Measurements from ENCODE around the gene MPL.

Gene MPL

DNA sequence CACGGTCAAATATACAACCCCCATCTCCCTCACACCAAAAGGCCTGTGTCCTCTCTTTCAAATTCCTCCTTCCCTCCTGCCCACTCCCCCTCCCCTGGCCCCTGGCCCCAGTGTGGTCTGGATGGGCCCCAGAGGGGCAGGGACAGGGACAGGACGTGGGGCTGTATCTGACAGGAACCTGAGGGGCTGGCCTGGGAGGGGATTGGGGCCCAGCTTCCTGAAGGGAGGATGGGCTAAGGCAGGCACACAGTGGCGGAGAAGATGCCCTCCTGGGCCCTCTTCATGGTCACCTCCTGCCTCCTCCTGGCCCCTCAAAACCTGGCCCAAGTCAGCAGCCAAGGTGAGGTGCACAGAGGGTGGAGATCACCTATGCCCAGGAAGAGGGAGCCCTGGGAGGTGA is at the start of gene MPL:
TSS of gene MPL (plus strand) at position 231 of the 400 bp plus-strand sequence. CDS start at position 262, 31 bp downstream.
- no peaks in the 10 kb centered on the region for H4K20me1 ChIP-seq (ENCODE audit: control insufficient read depth, insufficient read depth, low read depth, low read length)
- peaks cover 2% of the 10 kb centered on the region; the same call in 1 of the 2 replicates for H3K27me3 ChIP-seq (ENCODE audit: control insufficient read depth, low read length)
- no peaks in the 10 kb centered on the region for H3K79me2 ChIP-seq (ENCODE audit: control insufficient read depth, low read length)
- H3K9me3 ChIP-seq (ENCODE audit: control insufficient read depth, insufficient read depth, low read length): no peaks in the 10 kb centered on the region
- H3K27ac ChIP-seq (ENCODE audit: low read depth, low read length): no peak within 1 kb of the TSS
- H3K4me3 ChIP-seq (ENCODE audit: low read length): no peak within 1 kb of the TSS
- H3K36me3 ChIP-seq (ENCODE audit: control insufficient read depth, low read length): no peaks in the 10 kb centered on the region
- H3K4me2 ChIP-seq (ENCODE audit: low read length): no peak within 1 kb of the TSS
- no peaks in the 10 kb centered on the region for H3K9me2 ChIP-seq (replicated peaks; ENCODE audit: control insufficient read depth, low read length)
- TF ChIP-seq EZH2phosphoT487 (IDR thresholded peaks at IDR 0.05; ENCODE audit: borderline replicate concordance, low read length) (no peak), CTCF (IDR thresholded peaks at IDR 0.05; ENCODE audit: low read depth, low read length, poor library complexity, severe bottlenecking) (no peak)
- no peaks in the 10 kb centered on the region for H3F3A ChIP-seq (ENCODE audit: control insufficient read depth, insufficient read depth)
- H3K4me1 ChIP-seq (ENCODE audit: control insufficient read depth, low read length): no peaks in the 10 kb centered on the region

DNA sequence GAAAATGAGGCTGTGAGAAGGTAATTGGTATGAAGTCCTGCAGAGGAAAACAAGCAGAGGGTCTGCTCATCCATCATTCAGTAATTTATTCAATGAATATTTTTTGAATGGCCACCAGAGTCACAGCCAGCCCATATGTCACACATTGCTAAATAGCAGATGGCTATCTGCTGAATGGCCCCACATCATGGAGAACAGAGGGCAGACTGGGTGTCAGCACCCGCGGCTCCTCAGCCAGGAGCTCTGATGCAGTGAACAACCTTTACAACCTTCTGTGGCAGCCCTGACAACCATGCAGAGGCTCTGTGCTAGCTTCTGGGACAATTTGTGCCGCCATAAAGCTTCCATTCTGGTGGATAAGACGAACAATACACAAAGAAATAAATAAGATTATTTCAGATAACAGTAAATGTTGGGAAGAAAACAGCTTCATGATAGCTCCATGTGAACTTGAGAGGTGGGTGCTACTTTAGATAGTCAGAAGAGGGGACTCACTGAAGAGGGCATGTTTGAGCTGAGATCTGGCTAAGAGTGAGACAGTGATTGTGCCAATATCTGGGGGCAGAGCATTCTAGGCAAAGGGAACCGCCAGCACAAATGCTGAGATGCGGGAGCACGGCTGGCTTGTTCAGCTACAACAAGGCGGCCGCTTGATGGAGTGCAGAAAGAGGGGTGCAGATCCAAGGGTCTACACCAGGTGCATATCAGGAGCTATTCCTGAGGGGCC is 49.4 kb upstream of the MPL start:
- no peaks in the 10 kb centered on the region for H3K79me2 ChIP-seq (ENCODE audit: control insufficient read depth, low read length)
- no peaks in the 10 kb centered on the region for H3K9me2 ChIP-seq (replicated peaks; ENCODE audit: control insufficient read depth, low read length)

DNA sequence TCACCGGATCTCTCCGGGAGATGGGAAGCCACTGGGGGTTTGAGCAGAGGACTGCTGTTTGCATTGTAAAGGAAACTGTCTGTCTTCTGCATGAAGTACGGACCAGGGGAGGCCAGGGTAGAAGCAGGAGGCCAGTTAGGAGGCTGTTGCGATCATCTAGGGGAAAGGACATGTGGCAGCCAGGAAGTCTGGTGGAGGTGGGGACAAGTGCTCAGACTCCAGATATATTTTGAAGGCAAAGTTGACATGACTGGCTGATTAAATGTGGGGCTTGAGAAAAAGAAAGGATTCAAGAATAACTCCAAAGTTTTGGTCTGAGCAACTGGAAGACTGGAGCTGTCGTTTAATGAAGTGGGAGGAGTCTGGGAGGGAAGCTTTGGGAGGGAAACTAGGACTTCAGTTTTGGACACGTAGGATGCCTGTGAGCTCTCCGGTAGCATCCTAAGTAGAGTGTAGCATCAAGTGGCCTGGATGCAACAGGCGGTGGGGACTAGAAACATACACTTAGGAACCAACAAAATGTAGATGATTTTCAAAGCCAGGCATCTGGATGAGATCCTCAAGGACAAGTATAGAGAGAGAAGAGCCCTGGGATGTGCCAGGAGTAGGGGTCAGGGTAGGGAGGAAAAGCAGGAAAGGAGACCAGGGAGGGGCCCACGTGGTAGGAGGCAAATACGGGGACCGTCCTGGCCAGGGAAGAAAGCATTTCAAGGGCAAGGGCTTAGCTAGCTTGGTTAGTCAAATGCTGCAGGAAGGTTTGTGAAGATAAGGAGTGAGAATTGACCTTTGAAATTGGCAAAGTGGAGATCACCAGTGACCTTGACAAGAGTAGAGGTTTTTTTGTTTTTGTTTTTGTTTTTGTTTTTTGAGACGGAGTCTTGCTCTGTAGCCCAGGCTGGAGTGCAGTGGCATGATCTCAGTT is 48.6 kb upstream of the MPL start:
- Histone ChIP-seq H4K20me1 (ENCODE audit: control insufficient read depth, insufficient read depth, low read depth, low read length) (no peaks in the 10 kb centered on the region), H3K27ac (ENCODE audit: low read depth, low read length) (no peak overlapping the region), H3K27me3 (ENCODE audit: control insufficient read depth, low read length) (peaks cover 4% of the 10 kb centered on the region; the same call in 1 of the 2 replicates), H3K9me2 (replicated peaks; ENCODE audit: control insufficient read depth, low read length) (no peaks in the 10 kb centered on the region), H3K4me2 (ENCODE audit: low read length) (no peak overlapping the region), H3K4me1 (ENCODE audit: control insufficient read depth, low read length) (no peaks in the 10 kb centered on the region), H3K4me3 (ENCODE audit: low read length) (no peak overlapping the region), H3K36me3 (ENCODE audit: control insufficient read depth, low read length) (no peaks in the 10 kb centered on the region), H3K9me3 (ENCODE audit: control insufficient read depth, insufficient read depth, low read length) (no peaks in the 10 kb centered on the region), H3F3A (ENCODE audit: control insufficient read depth, insufficient read depth) (no peaks in the 10 kb centered on the region), H3K79me2 (ENCODE audit: control insufficient read depth, low read length) (no peaks in the 10 kb centered on the region)
- TF ChIP-seq CTCF (IDR thresholded peaks at IDR 0.05; ENCODE audit: low read depth, low read length, poor library complexity, severe bottlenecking) (no peak), EZH2phosphoT487 (IDR thresholded peaks at IDR 0.05; ENCODE audit: borderline replicate concordance, low read length) (no peak)

More for the DNA sequence above, 49.4 kb upstream of the MPL start:
- Histone ChIP-seq H3K4me1 (ENCODE audit: control insufficient read depth, low read length) (no peaks in the 10 kb centered on the region), H3K4me2 (ENCODE audit: low read length) (no peak overlapping the region), H3K27me3 (ENCODE audit: control insufficient read depth, low read length) (peaks cover 4% of the 10 kb centered on the region; the same call in 1 of the 2 replicates), H4K20me1 (ENCODE audit: control insufficient read depth, insufficient read depth, low read depth, low read length) (no peaks in the 10 kb centered on the region), H3K36me3 (ENCODE audit: control insufficient read depth, low read length) (no peaks in the 10 kb centered on the region), H3K27ac (ENCODE audit: low read depth, low read length) (no peak overlapping the region), H3K4me3 (ENCODE audit: low read length) (no peak overlapping the region), H3F3A (ENCODE audit: control insufficient read depth, insufficient read depth) (no peaks in the 10 kb centered on the region), H3K9me3 (ENCODE audit: control insufficient read depth, insufficient read depth, low read length) (no peaks in the 10 kb centered on the region)
- TF ChIP-seq EZH2phosphoT487 (IDR thresholded peaks at IDR 0.05; ENCODE audit: borderline replicate concordance, low read length) (no peak), CTCF (IDR thresholded peaks at IDR 0.05; ENCODE audit: low read depth, low read length, poor library complexity, severe bottlenecking) (no peak)

Data from DOHH2 (cell line).